ENCODE measurements around the gene ZSCAN9. TPM values are rescaled to one million over a fixed set of nuclear protein-coding genes. Genes with fewer than 3 reads are reported as not detected.

Gene ZSCAN9
- total and polyA plus RNA-seq, 2 of the 13 experiments (the other 11 are each of a cell fraction or from before 2014, with no cell fraction given): 14.6 to 17.8 TPM

DNA sequence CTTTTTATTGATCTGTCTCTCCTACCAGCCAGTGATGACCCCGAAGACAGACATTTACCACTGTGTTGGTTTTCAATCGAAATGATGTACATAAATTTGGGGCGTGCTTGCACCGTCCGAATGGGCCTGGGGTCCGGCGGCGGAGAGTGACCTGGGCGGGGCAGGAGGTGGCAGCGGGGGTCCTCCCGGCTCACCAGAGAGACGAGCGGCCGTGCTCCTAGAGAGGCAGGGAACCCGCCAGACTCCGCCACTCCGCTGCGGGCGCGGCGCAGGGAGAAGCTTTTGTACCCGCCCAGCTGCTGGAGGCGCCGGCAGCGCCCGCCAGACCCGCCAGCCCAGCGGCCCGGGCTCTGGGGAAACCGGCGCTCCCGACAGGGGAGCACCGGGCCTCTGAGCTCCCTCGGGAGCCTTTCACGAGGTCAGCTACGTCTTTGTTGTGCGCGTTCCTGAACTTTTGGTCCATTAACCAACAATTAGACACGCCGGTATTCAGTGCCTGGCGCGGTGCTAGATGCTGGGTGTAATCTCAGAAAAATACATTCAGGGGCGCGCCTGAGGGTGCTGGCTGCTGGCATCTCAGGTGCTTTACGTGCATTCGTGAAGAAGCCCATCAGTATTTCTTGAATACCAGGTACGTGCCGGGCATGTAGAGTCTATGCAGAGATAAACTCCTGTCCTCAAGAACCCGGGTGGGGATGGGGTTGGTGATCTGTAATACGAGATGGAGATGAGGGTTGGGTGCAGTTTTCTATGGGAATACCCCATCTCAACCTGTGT, 56.4 kb downstream of the ZSCAN9 start, which contains the start of gene PGBD1 (continued):
- TF ChIP-seq, protein P1, sequence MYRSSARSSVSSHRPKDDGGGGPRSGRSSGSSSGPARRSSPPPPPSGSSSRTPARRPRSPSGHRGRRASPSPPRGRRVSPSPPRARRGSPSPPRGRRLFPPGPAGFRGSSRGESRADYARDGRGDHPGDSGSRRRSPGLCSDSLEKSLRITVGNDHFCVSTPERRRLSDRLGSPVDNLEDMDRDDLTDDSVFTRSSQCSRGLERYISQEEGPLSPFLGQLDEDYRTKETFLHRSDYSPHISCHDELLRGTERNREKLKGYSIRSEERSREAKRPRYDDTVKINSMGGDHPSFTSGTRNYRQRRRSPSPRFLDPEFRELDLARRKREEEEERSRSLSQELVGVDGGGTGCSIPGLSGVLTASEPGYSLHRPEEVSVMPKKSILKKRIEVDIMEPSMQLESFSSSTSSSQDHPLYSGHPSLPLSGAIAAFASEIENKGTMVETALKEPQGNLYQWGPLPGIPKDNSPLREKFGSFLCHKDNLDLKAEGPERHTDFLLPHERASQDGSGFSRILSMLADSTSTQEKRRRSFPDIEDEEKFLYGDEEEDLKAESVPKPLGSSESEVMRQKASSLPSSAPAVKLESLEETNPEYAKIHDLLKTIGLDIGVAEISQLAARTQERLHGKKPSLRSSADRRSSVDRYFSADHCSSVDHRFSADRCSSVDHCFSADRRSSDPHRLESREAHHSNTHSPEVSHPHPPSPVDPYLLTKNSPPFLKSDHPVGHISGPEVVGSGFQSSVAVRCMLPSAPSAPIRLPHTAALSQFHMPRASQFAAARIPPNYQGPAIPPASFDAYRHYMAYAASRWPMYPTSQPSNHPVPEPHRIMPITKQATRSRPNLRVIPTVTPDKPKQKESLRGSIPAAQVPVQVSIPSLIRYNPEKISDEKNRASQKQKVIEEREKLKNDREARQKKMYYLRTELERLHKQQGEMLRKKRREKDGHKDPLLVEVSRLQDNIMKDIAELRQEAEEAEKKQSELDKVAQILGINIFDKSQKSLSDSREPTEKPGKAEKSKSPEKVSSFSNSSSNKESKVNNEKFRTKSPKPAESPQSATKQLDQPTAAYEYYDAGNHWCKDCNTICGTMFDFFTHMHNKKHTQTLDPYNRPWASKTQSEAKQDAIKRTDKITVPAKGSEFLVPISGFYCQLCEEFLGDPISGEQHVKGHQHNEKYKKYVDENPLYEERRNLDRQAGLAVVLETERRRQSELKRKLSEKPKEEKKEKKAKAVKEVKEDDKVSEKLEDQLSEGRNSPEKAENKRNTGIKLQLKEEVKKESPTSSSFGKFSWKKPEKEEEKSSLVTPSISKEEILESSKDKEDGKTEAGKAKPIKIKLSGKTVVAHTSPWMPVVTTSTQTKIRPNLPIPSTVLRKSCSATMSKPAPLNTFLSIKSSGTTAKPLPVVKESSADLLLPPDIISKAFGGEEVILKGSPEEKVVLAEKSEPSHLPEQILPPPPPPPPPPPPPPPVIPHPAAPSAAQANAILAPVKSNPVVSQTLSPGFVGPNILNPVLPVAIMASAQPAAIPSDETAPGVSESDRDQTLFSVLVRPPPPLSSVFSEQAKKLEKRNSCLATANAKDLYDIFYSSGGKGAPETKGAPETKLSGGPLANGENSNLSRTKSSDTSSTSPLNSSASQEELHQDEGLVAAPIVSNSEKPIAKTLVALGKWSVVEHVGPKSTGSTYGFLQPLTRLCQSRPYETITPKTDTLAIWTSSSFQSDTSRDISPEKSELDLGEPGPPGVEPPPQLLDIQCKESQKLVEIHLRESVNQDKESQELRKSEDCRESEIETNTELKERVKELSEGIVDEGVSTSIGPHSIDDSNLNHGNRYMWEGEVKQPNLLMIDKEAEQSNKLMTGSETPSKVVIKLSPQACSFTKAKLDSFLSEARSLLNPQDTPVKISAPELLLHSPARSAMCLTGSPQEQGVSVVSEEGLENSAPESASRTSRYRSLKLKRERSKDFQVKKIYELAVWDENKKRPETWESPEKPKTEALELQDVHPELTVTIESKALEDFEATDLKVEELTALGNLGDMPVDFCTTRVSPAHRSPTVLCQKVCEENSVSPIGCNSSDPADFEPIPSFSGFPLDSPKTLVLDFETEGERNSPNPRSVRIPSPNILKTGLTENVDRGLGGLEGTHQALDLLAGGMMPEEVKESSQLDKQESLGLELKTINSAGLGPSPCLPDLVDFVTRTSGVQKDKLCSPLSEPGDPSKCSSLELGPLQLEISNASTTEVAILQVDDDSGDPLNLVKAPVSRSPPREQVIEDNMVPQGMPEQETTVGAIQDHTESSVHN (CRISPR knock-in tag; IDR thresholded peaks at IDR 0.05): peak; percentile 43; the same call in 1 of the 2 replicates
- TF ChIP-seq SATB2 (CRISPR knock-in tag; IDR thresholded peaks at IDR 0.05): 0 out of 2 replicates have a peak, but pooled peaks have one; percentile 73
- no peak for TF ChIP-seq SRF (IDR thresholded peaks at IDR 0.05; ENCODE audit: low read depth, low read length)
- TF ChIP-seq ZNF33B (CRISPR knock-in tag; IDR thresholded peaks at IDR 0.05): peak; percentile 52; the same call in 1 of the 2 replicates
- no peak for TF ChIP-seq PRMT3 (CRISPR knock-in tag; IDR thresholded peaks at IDR 0.05; ENCODE audit: borderline replicate concordance, low read depth)
- TF ChIP-seq HMG20A (CRISPR knock-in tag; IDR thresholded peaks at IDR 0.05; ENCODE audit: borderline replicate concordance): peak; percentile 17; the same call in 1 of the 2 replicates
- no peak; the same call in 1 of the 2 replicates for TF ChIP-seq ZNF709 (CRISPR knock-in tag; IDR thresholded peaks at IDR 0.05)
- TF ChIP-seq, protein P2, sequence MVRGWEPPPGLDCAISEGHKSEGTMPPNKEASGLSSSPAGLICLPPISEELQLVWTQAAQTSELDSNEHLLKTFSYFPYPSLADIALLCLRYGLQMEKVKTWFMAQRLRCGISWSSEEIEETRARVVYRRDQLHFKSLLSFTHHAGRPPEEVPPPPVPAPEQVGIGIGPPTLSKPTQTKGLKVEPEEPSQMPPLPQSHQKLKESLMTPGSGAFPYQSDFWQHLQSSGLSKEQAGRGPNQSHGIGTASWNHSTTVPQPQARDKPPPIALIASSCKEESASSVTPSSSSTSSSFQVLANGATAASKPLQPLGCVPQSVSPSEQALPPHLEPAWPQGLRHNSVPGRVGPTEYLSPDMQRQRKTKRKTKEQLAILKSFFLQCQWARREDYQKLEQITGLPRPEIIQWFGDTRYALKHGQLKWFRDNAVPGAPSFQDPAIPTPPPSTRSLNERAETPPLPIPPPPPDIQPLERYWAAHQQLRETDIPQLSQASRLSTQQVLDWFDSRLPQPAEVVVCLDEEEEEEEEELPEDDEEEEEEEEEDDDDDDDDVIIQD (CRISPR knock-in tag; IDR thresholded peaks at IDR 0.05; ENCODE audit: low read depth): no peak
- peak; percentile 91 for TF ChIP-seq TAF1 (CRISPR knock-in tag; IDR thresholded peaks at IDR 0.05)
- no peak; the same call in 1 of the 2 replicates for TF ChIP-seq ZFP36L1 (CRISPR knock-in tag; IDR thresholded peaks at IDR 0.05)
- TF ChIP-seq ZMYM2 (CRISPR knock-in tag; IDR thresholded peaks at IDR 0.05): 0 out of 2 replicates have a peak, but pooled peaks have one; percentile 48
- TF ChIP-seq ZNF17 (CRISPR knock-in tag; IDR thresholded peaks at IDR 0.05): no peak
- 0 out of 2 replicates have a peak, but pooled peaks have one; percentile 45 for TF ChIP-seq ZNF451 (CRISPR knock-in tag; IDR thresholded peaks at IDR 0.05)
- TF ChIP-seq, protein P3, sequence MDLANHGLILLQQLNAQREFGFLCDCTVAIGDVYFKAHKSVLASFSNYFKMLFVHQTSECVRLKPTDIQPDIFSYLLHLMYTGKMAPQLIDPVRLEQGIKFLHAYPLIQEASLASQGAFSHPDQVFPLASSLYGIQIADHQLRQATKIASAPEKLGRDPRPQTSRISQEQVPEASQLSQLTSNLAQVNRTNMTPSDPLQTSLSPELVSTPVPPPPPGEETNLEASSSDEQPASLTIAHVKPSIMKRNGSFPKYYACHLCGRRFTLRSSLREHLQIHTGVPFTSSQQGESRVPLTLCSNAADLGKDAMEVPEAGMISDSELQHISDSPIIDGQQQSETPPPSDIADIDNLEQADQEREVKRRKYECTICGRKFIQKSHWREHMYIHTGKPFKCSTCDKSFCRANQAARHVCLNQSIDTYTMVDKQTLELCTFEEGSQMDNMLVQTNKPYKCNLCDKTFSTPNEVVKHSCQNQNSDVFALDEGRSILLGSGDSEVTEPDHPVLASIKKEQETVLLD (CRISPR knock-in tag; IDR thresholded peaks at IDR 0.05; ENCODE audit: low read depth): no peak
- TF ChIP-seq, protein P4, sequence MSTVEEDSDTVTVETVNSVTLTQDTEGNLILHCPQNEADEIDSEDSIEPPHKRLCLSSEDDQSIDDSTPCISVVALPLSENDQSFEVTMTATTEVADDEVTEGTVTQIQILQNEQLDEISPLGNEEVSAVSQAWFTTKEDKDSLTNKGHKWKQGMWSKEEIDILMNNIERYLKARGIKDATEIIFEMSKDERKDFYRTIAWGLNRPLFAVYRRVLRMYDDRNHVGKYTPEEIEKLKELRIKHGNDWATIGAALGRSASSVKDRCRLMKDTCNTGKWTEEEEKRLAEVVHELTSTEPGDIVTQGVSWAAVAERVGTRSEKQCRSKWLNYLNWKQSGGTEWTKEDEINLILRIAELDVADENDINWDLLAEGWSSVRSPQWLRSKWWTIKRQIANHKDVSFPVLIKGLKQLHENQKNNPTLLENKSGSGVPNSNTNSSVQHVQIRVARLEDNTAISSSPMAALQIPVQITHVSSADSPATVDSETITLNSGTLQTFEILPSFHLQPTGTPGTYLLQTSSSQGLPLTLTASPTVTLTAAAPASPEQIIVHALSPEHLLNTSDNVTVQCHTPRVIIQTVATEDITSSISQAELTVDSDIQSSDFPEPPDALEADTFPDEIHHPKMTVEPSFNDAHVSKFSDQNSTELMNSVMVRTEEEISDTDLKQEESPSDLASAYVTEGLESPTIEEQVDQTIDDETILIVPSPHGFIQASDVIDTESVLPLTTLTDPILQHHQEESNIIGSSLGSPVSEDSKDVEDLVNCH (CRISPR knock-in tag; IDR thresholded peaks at IDR 0.05): no peak
